Naive thymus-derived CD4-positive, alpha-beta T cell (primary cell): ENCODE data around the gene PTPN5. TPM values are rescaled to one million over a fixed set of nuclear protein-coding genes. Genes with fewer than 3 reads are reported as not detected.

ENCODE experiments used
- ATAC-seq: fragments of 150-1000 bp; cut with Tn5 transposase; 2 replicates; pipeline ENCODE4 v1.10.0; 2021; ENCODE audit warnings: mild to moderate bottlenecking, moderate library complexity
- CTCF ChIA-PET: fragments of 350-600 bp; sonication (Branson Sonifier 250); formaldehyde crosslinking; loops from one replicate; lab custom pipeline; 2021; ENCODE audit warnings: antibody characterized with exemption; lab: Charles Lee
- POLR2A ChIA-PET: fragments of 350-600 bp; sonication (Branson Sonifier 250); formaldehyde crosslinking; loops from one replicate; lab custom pipeline; 2021; ENCODE audit warnings: antibody characterized with exemption, inconsistent platforms; lab: Charles Lee
- DNase-seq, 9 donors: peaks; one replicate each; pipeline versions ENCODE4 v3.0.0 to v3.0.0-alpha.2; 2020 to 2022; ENCODE audit warnings: mixed read lengths in 1 of 9
- H3K27ac ChIP-seq: one replicate; pipeline ENCODE4 v1.7.0; 2013; ENCODE audit warnings: mild to moderate bottlenecking, low read depth, low read length, moderate library complexity
- H3K27me3 ChIP-seq, 2 donors: one replicate each; pipeline ENCODE4 v1.7.0; 2013; ENCODE audit warnings: low read length in 2 of 2, mild to moderate bottlenecking in 2 of 2, moderate library complexity in 2 of 2; ENCODE audit not compliant: control insufficient read depth in 2 of 2, insufficient read depth in 2 of 2
- H3K36me3 ChIP-seq, 3 experiments: 1 replicate in 2 of 3; 2 replicates in 1 of 3; pipeline ENCODE4 v1.7.0; 2013; ENCODE audit warnings: low read length in 3 of 3, mild to moderate bottlenecking in 3 of 3, moderate library complexity in 1 of 3; ENCODE audit not compliant: insufficient read depth in 3 of 3, control insufficient read depth in 2 of 3
- H3K4me1 ChIP-seq, 2 donors: one replicate each; pipeline ENCODE4 v1.7.0; 2013; ENCODE audit warnings: low read length in 2 of 2, mild to moderate bottlenecking in 2 of 2, moderate library complexity in 1 of 2; ENCODE audit not compliant: control insufficient read depth in 2 of 2, insufficient read depth in 2 of 2
- H3K4me3 ChIP-seq: 2 replicates; pipeline ENCODE4 v1.7.0; 2013; ENCODE audit warnings: mild to moderate bottlenecking, low read length
- H3K9me3 ChIP-seq, 3 experiments: 1 replicate in 2 of 3; 2 replicates in 1 of 3; pipeline ENCODE4 v1.7.0; 2013; ENCODE audit warnings: low read length in 3 of 3; ENCODE audit not compliant: control insufficient read depth in 2 of 3
- H3K27ac Mint-ChIP-seq, 9 donors: one replicate each; pipeline ENCODE4 v1.8.0; 2020 to 2022; ENCODE audit warnings: mixed read lengths in 9 of 9, mild to moderate bottlenecking in 8 of 9, moderate library complexity in 5 of 9, inconsistent platforms in 2 of 9
- H3K27me3 Mint-ChIP-seq, 5 donors: one replicate each; pipeline ENCODE4 v1.8.0; 2021 to 2022; ENCODE audit warnings: mixed read lengths in 5 of 5, mild to moderate bottlenecking in 1 of 5
- H3K36me3 Mint-ChIP-seq, 5 donors: one replicate each; pipeline ENCODE4 v1.8.0; 2020 to 2022; ENCODE audit warnings: mixed read lengths in 5 of 5, mild to moderate bottlenecking in 3 of 5, inconsistent platforms in 1 of 5
- H3K4me1 Mint-ChIP-seq, 7 donors: one replicate each; pipeline ENCODE4 v1.8.0; 2020 to 2022; ENCODE audit warnings: mixed read lengths in 7 of 7, mild to moderate bottlenecking in 3 of 7, inconsistent platforms in 1 of 7
- H3K4me3 Mint-ChIP-seq, 10 donors: one replicate each; pipeline ENCODE4 v1.8.0; 2020 to 2022; ENCODE audit warnings: mild to moderate bottlenecking in 10 of 10, mixed read lengths in 10 of 10, moderate library complexity in 6 of 10, inconsistent platforms in 2 of 10
- H3K9me3 Mint-ChIP-seq, 11 donors: one replicate each; pipeline ENCODE4 v1.8.0; 2020 to 2022; ENCODE audit warnings: mixed read lengths in 11 of 11, mild to moderate bottlenecking in 4 of 11, inconsistent platforms in 1 of 11, moderate library complexity in 1 of 11
- intact Hi-C, 2 donors: fragments of 100-400 bp; cut with micrococcal nuclease; formaldehyde crosslinking; loops; one replicate each; pipeline ENCODE4 v1.15.1; 2023
- polyA plus RNA-seq, 2 donors: library from polyadenylated mRNA; unstranded; fragments of 300-500 nt; fragmentation: Illumina TruSeq; gene quantifications; one replicate each; pipeline ENCODE4 v1.2.3, GENCODE V29; 2021
- total RNA-seq, 6 experiments: library from RNA in 5 of 6; stranded (reverse) in 5 of 6; gene quantifications; 1 replicate in 5 of 6; 2 replicates in 1 of 6; pipeline ENCODE4 v1.2.3 and lab custom pipeline; 2021 to 2026

Gene PTPN5
- total and polyA plus RNA-seq, 7 experiments from 2014 or later: not detected

- H3K27me3 ChIP-seq: no peaks in the 10 kb centered on the region
- H3K4me1 ChIP-seq: no peaks in the 10 kb centered on the region
- no peak for ATAC-seq
- intact Hi-C loops: no loop called here
- no peaks in the 10 kb centered on the region for H3K9me3 Mint-ChIP-seq
- no peak overlapping the region for H3K27ac Mint-ChIP-seq
- H3K4me3 Mint-ChIP-seq: no peak overlapping the region
- no peaks in the 10 kb centered on the region for H3K36me3 Mint-ChIP-seq
- no peaks in the 10 kb centered on the region for H3K9me3 ChIP-seq
- POLR2A ChIA-PET: no interaction called here
- H3K36me3 ChIP-seq: no peaks in the 10 kb centered on the region
- no peak for DNase-seq
- peaks cover 0 to 4% (median 0%) of the 10 kb centered on the region in 7 donors for H3K4me1 Mint-ChIP-seq
- CTCF ChIA-PET: interaction anchor here (0.6 kb wide), 1 partner anchor 217 kb away, joined by 3 read pairs; no protein-coding TSS in a partner anchor
- peaks cover 0 to 13% (median 0%) of the 10 kb centered on the region in 5 donors for H3K27me3 Mint-ChIP-seq
- H3K27ac ChIP-seq: no peak overlapping the region
- H3K4me3 ChIP-seq: no peak overlapping the region
These were observed 41.8 kb downstream of the PTPN5 start for GRCh38 chr11:18749681-18750319.

DNA sequence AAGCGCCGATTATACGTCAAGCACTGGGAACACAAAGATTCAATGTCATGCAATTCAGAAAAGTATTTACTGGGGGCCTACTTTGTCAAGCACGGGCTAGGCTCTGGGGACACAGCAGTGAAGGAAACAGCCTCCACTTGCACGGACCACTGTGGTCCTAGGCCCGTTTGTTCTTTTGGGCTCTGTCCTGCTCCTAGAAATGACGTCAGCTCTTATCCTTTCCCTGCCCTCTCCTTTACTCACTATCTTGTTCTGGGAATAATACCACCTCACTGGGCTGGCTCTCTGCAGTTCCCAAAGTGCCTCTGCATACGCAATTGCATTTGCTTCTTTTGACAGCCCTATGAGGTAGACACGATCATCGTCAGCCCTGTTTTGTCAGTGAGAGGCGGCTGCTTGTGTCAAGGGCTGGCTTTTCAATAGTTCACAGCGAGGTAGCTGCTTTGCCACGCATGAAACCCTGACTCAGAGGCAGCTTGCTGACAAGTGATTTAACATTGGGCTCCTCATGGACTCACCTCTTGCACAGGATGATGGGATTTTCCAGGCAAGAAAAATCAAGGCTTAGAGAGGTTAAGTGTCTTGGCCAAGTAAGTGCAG is 42.7 kb downstream of the PTPN5 start:
- ChIA-PET POLR2A (no interaction called here), CTCF (no interaction called here)
- H3K9me3 Mint-ChIP-seq: no peaks in the 10 kb centered on the region
- no peaks in the 10 kb centered on the region for H3K36me3 Mint-ChIP-seq
- Histone ChIP-seq H3K4me3 (no peak overlapping the region), H3K4me1 (no peaks in the 10 kb centered on the region), H3K9me3 (no peaks in the 10 kb centered on the region), H3K36me3 (no peaks in the 10 kb centered on the region), H3K27ac (no peak overlapping the region), H3K27me3 (no peaks in the 10 kb centered on the region)
- ATAC-seq (no peak), DNase-seq (no peak)
- peaks cover 0 to 11% (median 0%) of the 10 kb centered on the region in 5 donors for H3K27me3 Mint-ChIP-seq
- intact Hi-C loops: no loop called here
- H3K4me1 Mint-ChIP-seq: peaks cover 0 to 4% (median 0%) of the 10 kb centered on the region in 7 donors
- no peak overlapping the region for H3K27ac Mint-ChIP-seq
- no peak overlapping the region for H3K4me3 Mint-ChIP-seq

DNA sequence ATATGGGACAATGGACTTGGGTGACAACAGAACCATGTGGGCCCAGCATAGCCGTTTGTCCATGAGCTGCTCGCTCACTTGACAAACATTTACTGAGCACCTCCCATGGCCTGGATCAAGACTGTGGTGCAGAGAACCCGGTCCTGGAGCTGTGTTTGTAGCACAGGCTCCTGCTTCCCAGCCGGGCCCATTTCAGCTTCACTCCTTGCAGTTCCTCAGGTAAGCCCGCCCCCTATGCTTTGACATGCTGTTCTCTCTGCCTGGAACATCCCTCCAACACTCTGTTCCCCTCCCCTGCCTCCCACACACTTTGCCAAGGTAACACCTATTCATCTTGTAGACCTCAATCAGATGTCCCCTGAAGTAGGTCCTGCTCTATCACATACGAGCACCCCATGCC is 46.3 kb downstream of the PTPN5 start:
- ATAC-seq (no peak), DNase-seq (no peak)
- Mint-ChIP-seq H3K9me3 (no peaks in the 10 kb centered on the region), H3K4me3 (no peak overlapping the region), H3K27ac (no peak overlapping the region), H3K36me3 (no peaks in the 10 kb centered on the region), H3K4me1 (peaks cover 0 to 4% (median 0%) of the 10 kb centered on the region in 7 donors), H3K27me3 (no peaks in the 10 kb centered on the region)
- Histone ChIP-seq H3K4me1 (no peaks in the 10 kb centered on the region), H3K9me3 (no peaks in the 10 kb centered on the region), H3K4me3 (no peak overlapping the region), H3K27ac (no peak overlapping the region), H3K36me3 (no peaks in the 10 kb centered on the region), H3K27me3 (no peaks in the 10 kb centered on the region)
- POLR2A ChIA-PET: no interaction called here
- intact Hi-C loops: no loop called here
- CTCF ChIA-PET: interaction anchor here (1.1 kb wide), 1 partner anchor 13 kb away, joined by 3 read pairs; no protein-coding TSS in a partner anchor

DNA sequence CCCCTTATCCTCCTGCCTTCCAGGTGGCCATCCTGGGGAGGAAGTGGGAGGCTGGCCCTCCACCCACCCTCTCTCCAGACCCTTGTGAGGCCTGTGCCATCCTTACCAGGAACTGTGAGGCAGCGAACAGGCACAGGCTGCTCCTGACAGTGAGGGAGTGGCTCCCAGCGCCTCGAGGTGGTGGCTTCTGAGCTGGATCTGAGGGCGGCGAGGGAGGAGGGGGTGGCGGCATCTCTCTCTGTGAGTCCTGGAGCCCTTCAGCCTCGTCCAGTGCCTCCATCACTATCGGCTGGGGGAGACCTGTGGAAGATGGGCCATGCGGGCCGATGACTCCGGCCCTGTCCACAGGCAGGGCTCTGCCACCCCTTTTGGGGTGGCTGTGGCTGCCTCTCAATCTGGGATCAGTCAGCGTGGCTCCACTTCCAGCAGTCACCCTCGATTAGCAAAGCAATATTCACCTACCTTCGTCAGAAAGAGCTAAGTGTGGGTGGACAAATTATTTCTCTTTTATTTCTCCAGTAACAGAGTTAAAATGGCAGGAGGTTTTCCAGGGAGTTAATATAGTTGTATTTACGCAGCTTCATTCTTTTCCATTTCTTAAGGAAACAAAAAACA is 47.6 kb downstream of the PTPN5 start:
- no peaks in the 10 kb centered on the region for H3K4me1 Mint-ChIP-seq
- no peak overlapping the region for H3K27ac Mint-ChIP-seq
- no peaks in the 10 kb centered on the region for H3K9me3 Mint-ChIP-seq
- ChIA-PET POLR2A (no interaction called here), CTCF (interaction anchor here (0.6 to 1.6 kb wide), 2 partner anchors 9 to 20 kb away, joined by 3 to 4 read pairs; no protein-coding TSS in a partner anchor)
- H3K4me3 ChIP-seq: no peak overlapping the region
- intact Hi-C loops: no loop called here
- H3K27ac ChIP-seq: no peak overlapping the region
- H3K27me3 ChIP-seq: no peaks in the 10 kb centered on the region
- no peaks in the 10 kb centered on the region for H3K36me3 Mint-ChIP-seq
- no peak for DNase-seq
- H3K4me1 ChIP-seq: no peaks in the 10 kb centered on the region
- H3K4me3 Mint-ChIP-seq: no peak overlapping the region
- no peaks in the 10 kb centered on the region for H3K27me3 Mint-ChIP-seq
- no peaks in the 10 kb centered on the region for H3K36me3 ChIP-seq
- no peaks in the 10 kb centered on the region for H3K9me3 ChIP-seq
- no peak for ATAC-seq

DNA sequence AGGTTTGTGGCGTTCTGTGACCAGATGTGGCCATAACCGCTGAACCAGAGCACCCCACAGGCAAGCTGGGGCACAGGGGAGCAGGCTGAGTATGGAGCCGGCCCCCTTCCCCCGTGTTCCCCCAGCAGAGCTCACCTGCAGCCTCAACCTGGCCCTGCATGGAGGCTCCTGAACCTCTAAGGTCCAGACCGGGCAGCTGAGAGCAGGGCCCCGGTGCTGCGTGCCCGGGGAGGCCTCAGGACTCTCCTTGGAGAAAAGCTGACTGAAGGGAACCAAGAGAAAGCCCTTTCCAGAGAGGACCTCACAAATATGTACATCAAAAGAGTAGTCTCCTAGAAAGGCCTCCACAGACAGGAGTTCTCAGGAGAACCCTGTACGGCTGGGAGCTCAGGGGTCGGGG is 48.2 kb downstream of the PTPN5 start:
- POLR2A ChIA-PET: no interaction called here
- ATAC-seq (no peak), DNase-seq (no peak)
- no peak overlapping the region for H3K4me3 Mint-ChIP-seq
- CTCF ChIA-PET: interaction anchor here (1.6 kb wide), 1 partner anchor 20 kb away, joined by 3 read pairs; no protein-coding TSS in a partner anchor
- H3K36me3 ChIP-seq: no peaks in the 10 kb centered on the region
- H3K4me1 ChIP-seq: no peaks in the 10 kb centered on the region
- H3K27ac Mint-ChIP-seq: no peak overlapping the region
- no peaks in the 10 kb centered on the region for H3K4me1 Mint-ChIP-seq
- H3K27me3 ChIP-seq: no peaks in the 10 kb centered on the region
- no peaks in the 10 kb centered on the region for H3K9me3 ChIP-seq
- H3K27ac ChIP-seq: no peak overlapping the region
- H3K27me3 Mint-ChIP-seq: no peaks in the 10 kb centered on the region
- H3K4me3 ChIP-seq: no peak overlapping the region
- intact Hi-C loops: no loop called here
- H3K9me3 Mint-ChIP-seq: no peaks in the 10 kb centered on the region
- no peaks in the 10 kb centered on the region for H3K36me3 Mint-ChIP-seq

- DNase-seq (no peak), ATAC-seq (no peak)
- Histone ChIP-seq H3K4me3 (no peak overlapping the region), H3K9me3 (no peaks in the 10 kb centered on the region), H3K27ac (no peak overlapping the region), H3K36me3 (no peaks in the 10 kb centered on the region), H3K27me3 (no peaks in the 10 kb centered on the region), H3K4me1 (no peaks in the 10 kb centered on the region)
- Mint-ChIP-seq H3K27ac (no peak overlapping the region), H3K36me3 (no peaks in the 10 kb centered on the region), H3K9me3 (no peaks in the 10 kb centered on the region), H3K4me3 (no peak overlapping the region), H3K27me3 (no peaks in the 10 kb centered on the region), H3K4me1 (peaks cover 0 to 1% (median 0%) of the 10 kb centered on the region in 7 donors)
- intact Hi-C loops: no loop called here
- POLR2A ChIA-PET: no interaction called here
- CTCF ChIA-PET: no interaction called here
These were observed 49.8 kb downstream of the PTPN5 start for GRCh38 chr11:18741783-18742182.
